KMS-11 (cell line): ENCODE results near the gene CAMK1G.

Experiments
- H2AFZ ChIP-seq: fragments of 200-600 bp; sonication (generic); 2 replicates; pipeline ENCODE4 v1.6.1; 2016; ENCODE audit warnings: antibody characterized with exemption, mixed run types, low read depth
- H3K27ac ChIP-seq: fragments of 200-600 bp; sonication (generic); 2 replicates; pipeline ENCODE4 v1.6.1; 2016; ENCODE audit warnings: mild to moderate bottlenecking, mixed run types
- H3K27me3 ChIP-seq: fragments of 200-600 bp; sonication (generic); 2 replicates; pipeline ENCODE4 v1.6.1; 2017; ENCODE audit warnings: mild to moderate bottlenecking, low read depth, mixed run types, moderate library complexity; ENCODE audit not compliant: insufficient read depth
- H3K36me3 ChIP-seq: fragments of 200-600 bp; sonication (generic); 2 replicates; pipeline ENCODE4 v1.6.1; 2017; ENCODE audit warnings: mild to moderate bottlenecking, mixed run types; ENCODE audit not compliant: insufficient read depth
- H3K4me1 ChIP-seq: fragments of 200-600 bp; sonication (generic); 2 replicates; pipeline ENCODE4 v1.6.1; 2016; ENCODE audit warnings: mild to moderate bottlenecking, low read depth, mixed run types; ENCODE audit not compliant: poor library complexity, severe bottlenecking
- H3K4me2 ChIP-seq: fragments of 200-600 bp; sonication (generic); 2 replicates; pipeline ENCODE4 v1.7.0; 2016; ENCODE audit warnings: mild to moderate bottlenecking, mixed run types
- H3K4me3 ChIP-seq: fragments of 200-600 bp; sonication (generic); IDR thresholded peaks from 2 replicates; pipeline ENCODE4 v1.6.1; 2017; ENCODE audit warnings: low read depth, low read length, mixed read lengths; ENCODE audit not compliant: insufficient read depth
- H3K79me2 ChIP-seq: fragments of 200-600 bp; sonication (generic); 2 replicates; pipeline ENCODE4 v1.6.1; 2016; ENCODE audit warnings: low read depth, mixed run types; ENCODE audit not compliant: insufficient read depth
- H3K9ac ChIP-seq: fragments of 200-600 bp; sonication (generic); 2 replicates; pipeline ENCODE4 v1.6.1; 2016; ENCODE audit warnings: mild to moderate bottlenecking, mixed run types
- H4K20me1 ChIP-seq: fragments of 200-600 bp; sonication (generic); 2 replicates; pipeline ENCODE4 v1.6.1; 2016; ENCODE audit warnings: mild to moderate bottlenecking, mixed run types; ENCODE audit not compliant: insufficient read depth
- TF ChIP-seq, protein P1 (sequence below): fragments of 200-600 bp; sonication (generic); conservative IDR thresholded peaks from 2 replicates; pipeline ENCODE4 v1.6.1; 2017; ENCODE audit warnings: low read depth, mild to moderate bottlenecking, antibody characterized with exemption, low read length, moderate library complexity, mixed read lengths

Gene CAMK1G

DNA sequence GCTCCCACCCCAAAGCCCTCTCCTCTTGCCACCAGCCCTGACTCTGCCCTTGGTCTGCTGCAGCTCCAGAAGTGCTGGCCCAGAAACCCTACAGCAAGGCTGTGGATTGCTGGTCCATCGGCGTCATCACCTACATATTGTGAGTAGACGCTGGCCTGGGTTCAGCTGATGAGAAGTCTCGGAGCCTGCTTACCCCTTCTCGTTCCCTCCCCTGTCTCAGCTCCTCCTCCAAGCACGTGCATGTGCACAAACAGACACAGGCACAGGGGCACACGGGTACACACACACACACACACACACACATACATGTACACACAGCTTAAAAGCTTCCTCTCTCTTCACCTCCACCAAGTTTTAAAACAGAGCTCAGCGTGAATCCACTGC is 24.3 kb downstream of the CAMK1G start:
- H3K27me3 ChIP-seq: no peaks in the 10 kb centered on the region
- H3K79me2 ChIP-seq: no peaks in the 10 kb centered on the region
- no peak overlapping the region for H3K4me3 ChIP-seq
- H3K36me3 ChIP-seq: no peaks in the 10 kb centered on the region
- H3K4me1 ChIP-seq: no peaks in the 10 kb centered on the region
- H3K9ac ChIP-seq: no peak overlapping the region
- TF ChIP-seq, protein P1, sequence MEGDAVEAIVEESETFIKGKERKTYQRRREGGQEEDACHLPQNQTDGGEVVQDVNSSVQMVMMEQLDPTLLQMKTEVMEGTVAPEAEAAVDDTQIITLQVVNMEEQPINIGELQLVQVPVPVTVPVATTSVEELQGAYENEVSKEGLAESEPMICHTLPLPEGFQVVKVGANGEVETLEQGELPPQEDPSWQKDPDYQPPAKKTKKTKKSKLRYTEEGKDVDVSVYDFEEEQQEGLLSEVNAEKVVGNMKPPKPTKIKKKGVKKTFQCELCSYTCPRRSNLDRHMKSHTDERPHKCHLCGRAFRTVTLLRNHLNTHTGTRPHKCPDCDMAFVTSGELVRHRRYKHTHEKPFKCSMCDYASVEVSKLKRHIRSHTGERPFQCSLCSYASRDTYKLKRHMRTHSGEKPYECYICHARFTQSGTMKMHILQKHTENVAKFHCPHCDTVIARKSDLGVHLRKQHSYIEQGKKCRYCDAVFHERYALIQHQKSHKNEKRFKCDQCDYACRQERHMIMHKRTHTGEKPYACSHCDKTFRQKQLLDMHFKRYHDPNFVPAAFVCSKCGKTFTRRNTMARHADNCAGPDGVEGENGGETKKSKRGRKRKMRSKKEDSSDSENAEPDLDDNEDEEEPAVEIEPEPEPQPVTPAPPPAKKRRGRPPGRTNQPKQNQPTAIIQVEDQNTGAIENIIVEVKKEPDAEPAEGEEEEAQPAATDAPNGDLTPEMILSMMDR: no peak
- H3K4me2 ChIP-seq: no peak overlapping the region
- H3K27ac ChIP-seq: no peak overlapping the region
- H4K20me1 ChIP-seq: no peaks in the 10 kb centered on the region
- no peak overlapping the region for H2AFZ ChIP-seq

DNA sequence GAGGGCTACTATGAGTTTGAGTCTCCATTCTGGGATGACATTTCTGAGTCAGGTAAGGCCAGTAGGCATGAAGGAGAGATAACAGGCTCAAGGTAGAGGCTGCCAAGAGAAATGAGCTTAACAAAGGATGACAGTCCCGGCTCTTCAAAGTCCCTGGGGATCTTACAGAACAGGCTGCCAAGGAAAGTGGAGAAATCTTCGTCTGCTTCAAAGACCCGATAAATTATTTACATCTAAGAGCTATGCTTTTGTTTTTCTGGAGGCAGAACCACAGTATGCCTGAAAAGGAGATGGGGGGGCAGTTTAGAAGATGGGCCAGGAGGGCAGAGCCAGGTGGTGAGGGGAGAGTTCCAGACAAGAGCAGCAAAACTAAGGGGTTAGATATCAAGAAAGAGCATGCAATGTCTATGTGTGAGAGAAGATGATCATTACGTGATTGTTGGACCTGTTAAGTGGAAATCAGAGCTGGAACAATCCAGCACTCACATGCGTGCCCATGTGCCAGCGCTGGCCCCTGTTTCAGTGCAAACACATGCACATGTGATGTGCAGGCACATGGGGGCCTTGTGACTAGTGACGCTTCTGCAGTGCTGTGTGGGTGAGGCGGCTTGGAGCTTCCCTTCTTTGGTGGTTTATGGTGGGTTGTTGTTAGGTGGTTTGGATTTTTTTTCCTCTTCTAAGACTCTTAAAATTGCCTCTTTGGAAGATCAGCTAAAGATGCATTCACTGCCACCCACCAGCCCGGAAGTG is 25.7 kb downstream of the CAMK1G start:
- TF ChIP-seq, protein P1: no peak
- H3K27ac ChIP-seq: no peak overlapping the region

DNA sequence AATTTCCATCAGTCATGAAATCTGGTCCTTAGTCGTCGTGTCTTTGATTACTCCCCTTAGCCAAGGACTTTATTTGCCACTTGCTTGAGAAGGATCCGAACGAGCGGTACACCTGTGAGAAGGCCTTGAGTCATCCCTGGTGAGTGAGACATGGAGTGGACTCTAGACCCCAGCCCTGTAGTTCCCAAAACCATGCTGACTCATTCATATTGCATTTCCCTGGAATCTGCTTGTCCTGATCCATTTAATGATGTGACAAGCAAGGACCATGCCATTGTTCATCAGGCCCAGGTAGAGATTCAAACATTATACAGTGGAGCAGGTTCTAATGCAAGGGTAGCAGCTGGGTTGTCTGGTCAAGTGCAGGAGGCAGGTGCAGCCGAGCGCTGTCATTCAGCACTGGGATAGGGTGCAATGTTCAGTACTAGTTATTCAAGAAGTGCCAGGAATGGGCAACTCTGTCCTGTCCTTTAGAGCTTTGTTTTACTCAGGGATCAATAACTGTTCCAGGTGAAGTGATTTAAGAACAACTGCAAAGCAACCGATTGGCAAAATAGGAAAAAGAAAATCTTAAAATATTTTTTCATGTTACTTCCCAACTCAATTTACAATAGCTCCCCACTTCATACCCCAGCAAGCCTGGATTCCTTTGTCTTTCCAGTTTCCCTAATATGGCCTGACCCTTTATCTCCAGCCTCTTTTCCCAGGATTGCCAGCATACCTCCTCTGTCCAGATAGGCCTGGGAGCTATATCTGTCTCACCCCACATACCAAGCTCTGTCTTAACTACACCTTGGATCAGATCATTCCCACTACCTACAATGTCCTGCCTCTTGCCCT is 26.5 kb downstream of the CAMK1G start:
- Histone ChIP-seq H3K4me1 (no peaks in the 10 kb centered on the region), H3K9ac (no peak overlapping the region), H3K27me3 (no peaks in the 10 kb centered on the region), H3K36me3 (no peaks in the 10 kb centered on the region), H3K79me2 (no peaks in the 10 kb centered on the region), H3K27ac (no peak overlapping the region), H3K4me2 (no peak overlapping the region), H3K4me3 (no peak overlapping the region), H2AFZ (no peak overlapping the region), H4K20me1 (no peaks in the 10 kb centered on the region)
- TF ChIP-seq, protein P1: no peak

More for the DNA sequence above, 25.7 kb downstream of the CAMK1G start:
- H3K36me3 ChIP-seq: no peaks in the 10 kb centered on the region
- no peaks in the 10 kb centered on the region for H3K79me2 ChIP-seq
- H3K9ac ChIP-seq: no peak overlapping the region
- H3K27me3 ChIP-seq: no peaks in the 10 kb centered on the region
- H3K4me2 ChIP-seq: no peak overlapping the region
- H3K4me3 ChIP-seq: no peak overlapping the region
- H3K4me1 ChIP-seq: no peaks in the 10 kb centered on the region
- no peak overlapping the region for H2AFZ ChIP-seq
- H4K20me1 ChIP-seq: no peaks in the 10 kb centered on the region

DNA sequence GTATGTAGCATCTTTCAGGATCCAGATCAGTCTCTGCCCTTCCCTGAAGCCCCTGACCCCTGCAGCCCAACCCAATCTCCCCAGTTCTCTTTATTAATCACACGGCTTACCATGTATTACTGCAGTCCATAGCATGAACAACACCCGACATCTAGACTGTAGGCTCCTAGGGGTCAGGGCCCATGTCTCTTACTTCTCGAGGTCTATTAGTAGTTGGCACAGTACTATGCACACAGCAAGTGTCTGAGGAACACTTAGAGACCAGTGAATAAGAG is 27.1 kb downstream of the CAMK1G start:
- TF ChIP-seq, protein P1: no peak
- Histone ChIP-seq H3K9ac (no peak overlapping the region), H3K36me3 (no peaks in the 10 kb centered on the region), H4K20me1 (no peaks in the 10 kb centered on the region), H3K4me2 (no peak overlapping the region), H3K27me3 (no peaks in the 10 kb centered on the region), H3K27ac (no peak overlapping the region), H3K4me1 (no peaks in the 10 kb centered on the region), H3K79me2 (no peaks in the 10 kb centered on the region), H3K4me3 (no peak overlapping the region), H2AFZ (no peak overlapping the region)
